ENCODE results near the gene DIS3L2. TPM values are rescaled to one million over a fixed set of nuclear protein-coding genes. Genes with fewer than 3 reads are reported as not detected.
A peak's percentile ranks its signal among the peaks of the same experiment; 100 is the strongest.

Gene DIS3L2
- total RNA-seq, 2 experiments from 2014 or later, result 40.2 to 43.4 TPM

DNA sequence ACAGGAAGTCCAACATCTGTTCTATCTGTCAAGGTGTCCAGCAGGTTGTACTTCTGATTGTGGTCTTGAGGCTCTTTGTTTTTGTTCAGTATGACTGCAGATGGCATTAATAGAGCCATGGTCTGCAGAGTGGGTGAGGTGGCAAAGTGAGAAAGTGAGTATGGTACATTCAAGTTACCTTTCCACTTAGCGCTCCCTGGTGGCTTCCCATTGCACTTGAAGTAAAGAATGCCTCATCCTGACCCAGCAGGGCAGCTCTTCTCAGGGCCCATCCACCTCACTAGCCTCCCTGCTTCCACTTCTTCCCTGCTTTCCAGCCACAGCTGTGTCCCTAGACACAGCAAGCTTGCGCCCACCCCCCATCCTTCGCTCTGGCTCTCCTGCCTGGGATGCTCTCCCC, 269.0 kb downstream of the DIS3L2 start:
- peaks cover 17% of the 10 kb centered on the region for H3K4me1 Mint-ChIP-seq

DNA sequence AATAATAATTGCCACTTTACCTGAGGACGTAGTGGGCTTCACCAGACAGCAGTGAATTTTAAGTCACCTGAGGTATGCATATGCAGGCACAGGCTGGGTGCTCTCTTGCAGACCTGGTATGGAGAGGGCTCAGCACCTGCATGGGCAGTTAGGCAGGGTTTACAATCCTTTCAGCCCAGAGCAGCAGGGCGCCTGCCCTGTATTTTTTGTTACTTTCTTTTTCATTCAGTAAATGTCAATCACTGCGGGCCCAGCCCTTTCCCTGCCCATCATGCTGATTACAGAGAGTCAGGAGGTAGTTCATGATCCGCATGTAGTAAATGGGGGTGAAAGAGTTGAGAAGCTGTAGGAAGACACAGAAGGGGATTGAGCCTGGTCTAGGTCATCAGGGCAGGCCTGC, 270.0 kb downstream of the DIS3L2 start:
- ChIA-PET CTCF (interaction anchor here (1.1 to 1.4 kb wide), 3 partner anchors 9 to 21 kb away, joined by 3 read pairs; no protein-coding TSS in a partner anchor), POLR2A (no interaction called here)
- Mint-ChIP-seq H3K27me3 (no peaks in the 10 kb centered on the region), H3K4me1 (peaks cover 17% of the 10 kb centered on the region), H3K27ac (no peak overlapping the region), H3K9me3 (no peaks in the 10 kb centered on the region), H3K36me3 (ENCODE audit: low read depth) (no peaks in the 10 kb centered on the region), H3K4me3 (no peak overlapping the region)
- DNase-seq, result no peak

More for the DNA sequence above, 269.0 kb downstream of the DIS3L2 start:
- Mint-ChIP-seq H3K27me3 (no peaks in the 10 kb centered on the region), H3K9me3 (no peaks in the 10 kb centered on the region), H3K27ac (no peak overlapping the region), H3K36me3 (ENCODE audit: low read depth) (no peaks in the 10 kb centered on the region), H3K4me3 (no peak overlapping the region)
- POLR2A ChIA-PET, result no interaction called here
- DNase-seq, result peak; percentile 23
- CTCF ChIA-PET, result interaction anchor here (1.1 to 1.4 kb wide), 3 partner anchors 8 to 22 kb away, joined by 3 read pairs; no protein-coding TSS in a partner anchor

DNA sequence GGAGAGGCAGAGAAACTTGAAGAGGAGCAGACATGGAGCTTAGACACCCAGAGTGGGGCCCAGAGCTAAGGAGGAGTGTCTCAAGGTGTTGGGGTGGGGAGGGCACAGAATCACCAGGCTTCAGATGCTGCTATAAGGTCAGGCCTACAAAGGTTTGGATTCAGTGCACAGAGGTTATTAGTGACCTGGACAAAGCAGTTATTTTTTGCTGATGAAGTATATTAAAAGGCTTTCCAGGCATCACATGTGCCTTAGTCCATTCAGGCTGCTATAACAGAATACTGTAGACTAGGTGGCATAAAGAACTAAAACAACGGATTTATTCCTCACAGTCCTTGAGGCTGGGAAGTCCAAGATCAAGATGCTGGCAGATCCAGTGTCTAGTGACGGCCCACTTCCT, 271.4 kb downstream of the DIS3L2 start:
- Mint-ChIP-seq H3K4me1 (peaks cover 26% of the 10 kb centered on the region), H3K9me3 (no peaks in the 10 kb centered on the region), H3K27ac (no peak overlapping the region), H3K36me3 (ENCODE audit: low read depth) (peaks cover 3% of the 10 kb centered on the region), H3K4me3 (no peak overlapping the region), H3K27me3 (no peaks in the 10 kb centered on the region)
- POLR2A ChIA-PET, result no interaction called here
- CTCF ChIA-PET, result interaction anchor here (0.9 to 1.2 kb wide), 2 partner anchors 8 to 9 kb away, joined by 3 read pairs; no protein-coding TSS in a partner anchor
- no peak for DNase-seq

DNA sequence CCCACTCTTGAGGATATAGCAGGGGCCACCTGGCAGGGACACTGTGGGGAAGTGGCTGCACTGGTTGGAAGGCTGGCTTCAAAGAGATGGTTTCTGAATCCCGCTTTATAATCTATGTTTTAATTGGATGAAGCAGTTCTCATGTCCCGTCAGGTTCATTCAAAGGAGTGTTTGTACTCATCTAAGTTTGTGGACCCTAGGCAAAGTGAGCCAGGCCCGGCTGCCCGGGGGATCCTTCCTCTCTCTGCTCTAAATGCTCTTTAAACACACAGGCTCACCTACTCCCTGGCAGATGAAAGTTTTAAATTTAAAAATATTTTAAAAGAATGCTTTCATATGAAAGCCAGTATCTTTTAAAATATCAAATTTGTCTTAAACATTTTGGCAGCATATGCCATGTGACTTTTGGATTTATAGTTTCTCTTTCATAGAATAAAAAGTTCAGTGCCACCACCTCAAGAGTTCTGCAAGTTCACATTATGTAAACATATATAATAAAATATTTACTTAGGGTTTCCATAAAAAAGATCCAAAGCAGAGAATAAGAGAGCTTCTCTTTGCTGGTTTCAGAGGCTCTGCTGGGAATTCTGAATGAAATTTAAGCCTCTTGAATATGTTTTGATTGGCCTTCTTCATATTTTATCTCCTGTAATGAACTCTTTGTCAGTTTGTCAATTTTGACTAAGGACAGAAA, 273.6 kb downstream of the DIS3L2 start:
- POLR2A ChIA-PET, result interaction anchor here (0.7 kb wide), 1 partner anchor 89 kb away, joined by 3 read pairs; no protein-coding TSS in a partner anchor
- no peak overlapping the region for H3K27ac Mint-ChIP-seq
- no peak overlapping the region for H3K4me3 Mint-ChIP-seq
- no peaks in the 10 kb centered on the region for H3K9me3 Mint-ChIP-seq
- no peaks in the 10 kb centered on the region for H3K27me3 Mint-ChIP-seq
- peaks cover 9% of the 10 kb centered on the region for H3K36me3 Mint-ChIP-seq (ENCODE audit: low read depth)
- no peak for DNase-seq
- H3K4me1 Mint-ChIP-seq, result peaks cover 38% of the 10 kb centered on the region
- CTCF ChIA-PET, result no interaction called here

DNA sequence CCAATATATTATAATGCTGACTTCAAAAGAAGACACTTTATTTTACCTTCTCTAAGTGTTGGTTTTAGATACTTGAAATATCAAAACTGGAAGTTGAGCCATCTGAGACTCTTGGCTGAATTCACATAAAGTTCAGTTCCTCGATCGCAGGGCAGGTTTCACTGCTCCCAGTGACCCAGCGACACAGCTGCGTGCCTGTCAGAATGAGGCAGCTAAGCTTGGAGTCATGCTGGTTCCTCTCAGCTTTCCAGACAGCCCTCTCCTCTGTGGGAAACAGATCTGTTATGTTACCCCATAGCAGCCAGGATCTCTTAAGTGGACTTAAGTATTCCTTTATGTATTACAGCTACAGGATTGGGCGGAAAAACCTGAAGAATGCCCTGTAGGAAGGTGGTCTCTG, 274.2 kb downstream of the DIS3L2 start:
- ChIA-PET POLR2A (no interaction called here), CTCF (interaction anchor here (1.0 kb wide), 1 partner anchor 63 kb away, joined by 3 read pairs; no protein-coding TSS in a partner anchor)
- Mint-ChIP-seq H3K4me3 (no peak overlapping the region), H3K4me1 (peaks cover 39% of the 10 kb centered on the region), H3K9me3 (no peaks in the 10 kb centered on the region), H3K27me3 (no peaks in the 10 kb centered on the region), H3K27ac (no peak overlapping the region), H3K36me3 (ENCODE audit: low read depth) (peaks cover 10% of the 10 kb centered on the region)
- DNase-seq, result no peak

DNA sequence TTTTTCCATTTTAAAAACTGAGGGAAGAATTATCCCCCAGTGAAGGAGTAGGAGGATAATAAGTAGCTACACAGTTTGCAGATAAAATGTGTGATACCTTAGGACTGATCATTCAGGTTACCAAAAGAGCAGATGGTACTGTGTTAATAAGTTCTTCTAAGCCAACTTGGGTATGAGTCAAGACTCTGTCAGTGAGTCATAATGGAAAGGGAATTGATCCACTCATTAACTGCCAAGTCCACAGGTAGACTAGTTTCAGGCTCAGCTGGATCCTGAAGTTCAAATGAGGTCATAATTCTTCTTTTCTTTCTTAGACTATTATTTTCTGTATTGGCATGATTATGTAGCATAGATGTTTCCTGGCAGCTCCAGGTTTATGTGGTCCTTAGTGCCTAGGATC, 274.7 kb downstream of the DIS3L2 start:
- H3K9me3 Mint-ChIP-seq, result no peaks in the 10 kb centered on the region
- DNase-seq, result no peak
- H3K36me3 Mint-ChIP-seq (ENCODE audit: low read depth), result peaks cover 10% of the 10 kb centered on the region
- H3K27me3 Mint-ChIP-seq, result no peaks in the 10 kb centered on the region
- peaks cover 38% of the 10 kb centered on the region for H3K4me1 Mint-ChIP-seq
- ChIA-PET CTCF (interaction anchor here (1.0 kb wide), 1 partner anchor 63 kb away, joined by 3 read pairs; no protein-coding TSS in a partner anchor), POLR2A (no interaction called here)
- no peak overlapping the region for H3K4me3 Mint-ChIP-seq
- H3K27ac Mint-ChIP-seq, result no peak overlapping the region

DNA sequence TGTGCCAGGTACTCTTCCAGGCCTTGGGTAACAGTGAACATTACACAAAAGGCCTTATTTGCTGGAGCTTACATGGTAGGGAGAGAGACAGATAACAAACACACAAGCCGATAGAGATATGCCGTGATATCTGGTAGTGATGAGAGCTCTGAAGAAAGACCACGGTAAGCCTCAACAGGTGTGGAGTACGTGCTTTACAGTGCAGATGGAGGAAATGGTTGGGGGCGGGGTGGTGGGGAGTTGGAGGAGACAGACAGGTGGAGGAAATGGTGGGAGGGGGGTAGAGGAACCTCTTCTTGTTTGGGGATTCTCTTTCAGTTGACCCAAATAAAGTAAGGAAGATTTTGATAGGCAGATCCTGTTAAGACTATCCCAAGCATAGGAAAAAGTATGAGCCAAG, 276.0 kb downstream of the DIS3L2 start:
- Mint-ChIP-seq H3K9me3 (no peaks in the 10 kb centered on the region), H3K4me1 (peaks cover 28% of the 10 kb centered on the region), H3K27me3 (no peaks in the 10 kb centered on the region), H3K4me3 (no peak overlapping the region), H3K36me3 (ENCODE audit: low read depth) (peaks cover 10% of the 10 kb centered on the region), H3K27ac (no peak overlapping the region)
- ChIA-PET CTCF (interaction anchor here (0.5 kb wide), 1 partner anchor 481 kb away, joined by 3 read pairs; no protein-coding TSS in a partner anchor), POLR2A (no interaction called here)
- no peak for DNase-seq

DNA sequence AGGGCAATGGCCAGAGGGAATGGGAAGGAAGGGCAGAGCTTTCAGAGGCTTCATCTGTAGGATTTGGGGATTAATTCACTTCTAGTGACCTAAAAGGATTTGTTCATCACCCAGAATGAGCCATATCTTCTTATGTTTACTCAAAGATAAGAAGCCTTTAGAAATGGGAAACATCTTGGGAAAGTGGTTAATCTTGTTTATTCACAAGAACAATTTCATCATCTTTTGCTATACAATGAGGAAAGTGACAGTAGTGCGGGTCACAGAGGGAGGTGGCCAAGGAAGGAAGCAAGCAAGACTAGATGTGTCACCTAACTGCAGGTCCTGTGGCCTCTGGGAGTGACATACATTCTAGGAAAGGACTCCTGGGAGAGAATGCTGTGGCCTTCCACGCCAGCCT, 276.6 kb downstream of the DIS3L2 start:
- H3K27me3 Mint-ChIP-seq, result no peaks in the 10 kb centered on the region
- DNase-seq, result no peak
- H3K36me3 Mint-ChIP-seq (ENCODE audit: low read depth), result peaks cover 10% of the 10 kb centered on the region
- CTCF ChIA-PET, result no interaction called here
- H3K9me3 Mint-ChIP-seq, result no peaks in the 10 kb centered on the region
- peaks cover 25% of the 10 kb centered on the region for H3K4me1 Mint-ChIP-seq
- H3K27ac Mint-ChIP-seq, result peak overlapping the region; percentile 66
- H3K4me3 Mint-ChIP-seq, result no peak overlapping the region
- POLR2A ChIA-PET, result no interaction called here

DNA sequence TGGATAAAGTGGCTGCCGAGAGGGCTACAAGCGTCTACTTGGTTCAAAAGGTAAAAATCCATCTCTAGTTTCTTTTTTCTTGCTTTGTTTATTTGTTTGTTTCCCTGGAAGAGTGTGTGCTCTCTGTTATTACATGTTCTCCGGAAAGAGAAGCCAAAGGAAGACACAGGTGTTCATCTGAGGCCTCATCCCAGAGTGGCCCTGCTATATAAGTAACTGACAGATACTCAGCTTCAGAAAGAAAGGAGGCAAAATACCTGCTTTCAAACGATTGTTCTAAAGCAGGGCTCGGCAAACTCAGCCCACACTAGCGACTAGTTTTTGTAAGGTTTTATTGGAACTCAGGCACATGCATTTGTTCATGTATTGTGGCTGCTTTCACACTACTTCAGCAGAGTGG, 277.1 kb downstream of the DIS3L2 start:
- H3K27me3 Mint-ChIP-seq, result no peaks in the 10 kb centered on the region
- no peak for DNase-seq
- peaks cover 10% of the 10 kb centered on the region for H3K36me3 Mint-ChIP-seq (ENCODE audit: low read depth)
- H3K9me3 Mint-ChIP-seq, result no peaks in the 10 kb centered on the region
- POLR2A ChIA-PET, result no interaction called here
- H3K4me3 Mint-ChIP-seq, result no peak overlapping the region
- H3K27ac Mint-ChIP-seq, result no peak overlapping the region
- H3K4me1 Mint-ChIP-seq, result peaks cover 25% of the 10 kb centered on the region
- CTCF ChIA-PET, result interaction anchor here (1.2 kb wide), 1 partner anchor 59 kb away, joined by 6 read pairs; no protein-coding TSS in a partner anchor

DNA sequence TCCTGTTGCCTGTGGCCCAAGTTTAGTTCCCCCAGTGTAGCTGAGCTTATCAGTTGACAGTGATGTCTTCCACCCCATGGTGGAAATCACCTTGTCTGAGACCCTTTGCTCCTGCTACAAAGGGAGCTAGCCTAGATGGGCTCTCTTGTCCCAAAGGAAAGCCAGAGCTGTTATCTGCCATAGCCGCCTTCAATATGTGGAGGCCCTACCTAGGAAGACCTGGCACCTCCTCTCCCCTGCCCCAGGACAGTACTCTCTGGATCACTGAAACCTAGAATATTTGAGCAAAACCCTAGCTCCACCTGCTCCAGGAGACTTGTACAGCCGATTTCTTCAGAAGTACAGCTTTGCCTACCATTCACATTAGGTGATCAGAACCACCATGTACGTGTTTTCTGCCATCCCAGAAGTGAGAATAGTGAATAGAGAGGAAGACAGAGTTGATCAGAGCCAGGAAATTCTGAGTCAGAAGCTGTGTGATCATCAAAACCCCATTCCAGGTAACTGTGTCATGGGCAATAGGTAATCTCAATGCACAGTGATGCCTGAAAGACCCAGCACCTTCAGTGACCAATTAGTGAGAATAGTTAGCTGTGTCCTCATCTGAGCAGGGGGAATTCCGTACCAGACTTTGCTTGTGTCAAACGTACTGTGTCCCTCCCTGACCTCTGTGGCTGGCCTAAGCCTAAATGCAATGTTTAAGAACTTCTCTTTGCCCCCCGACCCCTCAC, 278.6 kb downstream of the DIS3L2 start:
- no peak overlapping the region for H3K4me3 Mint-ChIP-seq
- CTCF ChIA-PET, result interaction anchor here (1.1 to 1.6 kb wide), 3 partner anchors 16 to 75 kb away, joined by 3 to 6 read pairs (median 3); no protein-coding TSS in a partner anchor
- no peaks in the 10 kb centered on the region for H3K9me3 Mint-ChIP-seq
- H3K27ac Mint-ChIP-seq, result peak overlapping the region; percentile 22
- no peak for DNase-seq
- peaks cover 23% of the 10 kb centered on the region for H3K4me1 Mint-ChIP-seq
- POLR2A ChIA-PET, result no interaction called here
- H3K36me3 Mint-ChIP-seq (ENCODE audit: low read depth), result peaks cover 10% of the 10 kb centered on the region
- H3K27me3 Mint-ChIP-seq, result no peaks in the 10 kb centered on the region

DNA sequence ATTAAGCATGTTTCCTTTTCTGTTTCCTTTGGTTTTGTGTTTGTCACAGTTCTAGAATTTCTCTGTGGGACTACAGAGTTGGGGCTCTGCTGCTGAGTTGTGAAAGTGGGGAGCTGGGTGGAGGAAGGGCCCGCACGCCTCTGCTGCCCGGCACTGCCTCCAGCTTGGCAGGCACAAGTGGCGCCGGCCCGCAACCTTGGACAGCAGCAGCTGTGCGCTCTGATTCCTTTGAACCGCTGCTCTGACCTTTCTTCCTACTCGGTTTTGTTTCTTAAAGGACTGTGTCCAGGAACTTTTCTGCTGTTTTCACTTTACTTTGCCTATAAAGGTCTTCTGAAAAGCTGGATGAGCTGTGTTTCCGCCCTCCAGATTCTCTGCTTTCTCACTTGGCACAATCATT, 279.4 kb downstream of the DIS3L2 start:
- Mint-ChIP-seq H3K9me3 (no peaks in the 10 kb centered on the region), H3K36me3 (ENCODE audit: low read depth) (peaks cover 10% of the 10 kb centered on the region), H3K4me3 (no peak overlapping the region), H3K4me1 (peaks cover 23% of the 10 kb centered on the region), H3K27ac (no peak overlapping the region), H3K27me3 (no peaks in the 10 kb centered on the region)
- no peak for DNase-seq
- POLR2A ChIA-PET, result no interaction called here
- CTCF ChIA-PET, result interaction anchor here (0.7 to 1.6 kb wide), 3 partner anchors 8 to 81 kb away, joined by 3 read pairs; no protein-coding TSS in a partner anchor

DNA sequence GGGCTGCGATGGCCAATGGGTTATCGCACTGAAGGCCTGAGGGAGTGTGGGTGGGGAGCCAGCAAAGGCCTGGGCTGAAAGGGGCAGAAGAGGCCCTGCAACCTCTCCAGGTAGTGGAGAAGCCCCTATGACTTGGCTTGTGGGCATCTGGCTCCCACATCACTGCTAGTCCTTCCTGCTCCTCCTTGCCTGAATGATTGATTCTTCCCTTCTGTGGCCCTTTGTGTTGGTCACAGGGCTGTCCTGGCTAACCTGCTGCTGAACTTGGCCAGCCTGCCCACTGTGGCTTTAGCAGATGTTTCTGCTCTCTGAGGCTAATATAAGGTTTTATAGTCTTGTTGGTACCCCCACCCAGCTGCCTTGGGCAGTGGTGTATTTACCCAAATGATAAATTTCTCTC, 280.8 kb downstream of the DIS3L2 start:
- H3K36me3 Mint-ChIP-seq (ENCODE audit: low read depth), result peaks cover 10% of the 10 kb centered on the region
- no peak overlapping the region for H3K4me3 Mint-ChIP-seq
- no peaks in the 10 kb centered on the region for H3K27me3 Mint-ChIP-seq
- peaks cover 19% of the 10 kb centered on the region for H3K4me1 Mint-ChIP-seq
- POLR2A ChIA-PET, result no interaction called here
- H3K9me3 Mint-ChIP-seq, result no peaks in the 10 kb centered on the region
- CTCF ChIA-PET, result interaction anchor here (1.0 kb wide), 1 partner anchor 11 kb away, joined by 3 read pairs; no protein-coding TSS in a partner anchor
- DNase-seq, result no peak
- no peak overlapping the region for H3K27ac Mint-ChIP-seq

DNA sequence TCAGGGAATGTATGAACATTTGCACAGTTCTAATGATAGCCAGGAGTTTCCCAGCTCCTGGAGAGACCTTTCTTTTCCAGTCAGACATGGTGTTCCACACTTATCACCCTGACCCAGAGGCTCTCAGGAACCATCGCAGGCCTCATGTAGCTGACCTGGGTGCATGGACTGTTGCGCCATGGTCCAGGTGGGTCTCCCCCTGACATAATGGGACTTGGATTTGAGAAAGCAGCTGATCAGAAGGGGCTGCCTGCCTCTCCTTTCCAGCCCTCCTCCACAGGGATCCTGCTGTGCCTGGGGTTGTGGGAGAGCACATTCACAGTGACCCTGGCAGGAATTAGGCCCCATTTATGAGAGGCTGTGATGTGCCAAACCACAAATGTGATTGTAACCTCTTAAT, 283.6 kb downstream of the DIS3L2 start:
- Mint-ChIP-seq H3K9me3 (no peaks in the 10 kb centered on the region), H3K27ac (no peak overlapping the region), H3K27me3 (no peaks in the 10 kb centered on the region), H3K36me3 (ENCODE audit: low read depth) (peaks cover under 1% of the 10 kb centered on the region), H3K4me3 (no peak overlapping the region), H3K4me1 (peaks cover under 1% of the 10 kb centered on the region)
- no peak for DNase-seq
- CTCF ChIA-PET, result no interaction called here
- POLR2A ChIA-PET, result no interaction called here

All from activated CD4-positive, alpha-beta T cell treated with anti-CD3 and anti-CD28 coated beads, Interleukin-2, amount 10 ng/mL, durations not matched to agents 7 days and 5 days (primary cell).